ENCODE results near the gene CAPN12. TPM values are rescaled to one million over a fixed set of nuclear protein-coding genes. Genes with fewer than 3 reads are reported as not detected.

CAPN12 gene
- total and polyA plus RNA-seq, 2 of the 8 experiments (the other 6 are each of a cell fraction or from before 2014, with no cell fraction given) = 8.8 to 20.0 TPM

DNA sequence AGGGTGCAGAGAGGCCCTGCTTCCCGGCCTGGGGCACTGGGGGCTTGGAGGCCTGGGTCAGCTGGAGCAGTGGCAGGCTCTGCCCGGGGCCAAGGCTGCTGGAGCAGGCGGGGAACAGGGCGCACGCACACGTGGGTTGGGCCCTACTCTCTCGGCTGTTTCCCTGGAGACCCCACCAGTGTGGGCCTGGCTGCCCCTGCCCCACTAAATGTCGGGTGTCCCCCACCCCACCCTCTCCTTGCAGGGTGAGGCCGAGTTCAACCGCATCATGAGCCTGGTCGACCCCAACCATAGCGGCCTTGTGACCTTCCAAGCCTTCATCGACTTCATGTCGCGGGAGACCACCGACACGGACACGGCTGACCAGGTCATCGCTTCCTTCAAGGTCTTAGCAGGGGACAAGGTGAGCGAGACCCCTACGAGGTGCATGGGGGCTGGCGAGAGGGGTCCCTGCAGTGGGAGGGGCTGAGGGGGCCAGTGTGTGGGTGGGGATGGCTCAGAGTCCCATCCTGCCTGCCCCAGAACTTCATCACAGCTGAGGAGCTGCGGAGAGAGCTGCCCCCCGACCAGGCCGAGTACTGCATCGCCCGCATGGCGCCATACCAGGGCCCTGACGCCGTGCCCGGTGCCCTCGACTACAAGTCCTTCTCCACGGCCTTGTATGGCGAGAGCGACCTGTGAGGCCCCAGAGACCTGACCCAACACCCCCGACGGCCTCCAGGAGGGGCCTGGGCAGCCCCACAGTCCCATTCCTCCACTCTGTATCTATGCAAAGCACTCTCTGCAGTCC is 15.3 kb downstream of the CAPN12 start (continued):
- TF ChIP-seq RBBP5 (IDR thresholded peaks at IDR 0.05; ENCODE audit: borderline replicate concordance, low read depth, low read length) = no peak
- TF ChIP-seq EP300 (IDR thresholded peaks at IDR 0.05; ENCODE audit: borderline replicate concordance in 1 of 2, low read depth in 2 of 2, low read length in 2 of 2) = no peak
